Measurements from ENCODE around the gene TTYH1. TPM values are rescaled to one million over a fixed set of nuclear protein-coding genes. Genes with fewer than 3 reads are reported as not detected.
A peak's percentile ranks its signal among the peaks of the same experiment; 100 is the strongest.

The TTYH1 gene
- total and polyA plus RNA-seq, 2 of the 8 experiments (the other 6 are each of a cell fraction or from before 2014, with no cell fraction given): 26.7 to 46.5 TPM

DNA sequence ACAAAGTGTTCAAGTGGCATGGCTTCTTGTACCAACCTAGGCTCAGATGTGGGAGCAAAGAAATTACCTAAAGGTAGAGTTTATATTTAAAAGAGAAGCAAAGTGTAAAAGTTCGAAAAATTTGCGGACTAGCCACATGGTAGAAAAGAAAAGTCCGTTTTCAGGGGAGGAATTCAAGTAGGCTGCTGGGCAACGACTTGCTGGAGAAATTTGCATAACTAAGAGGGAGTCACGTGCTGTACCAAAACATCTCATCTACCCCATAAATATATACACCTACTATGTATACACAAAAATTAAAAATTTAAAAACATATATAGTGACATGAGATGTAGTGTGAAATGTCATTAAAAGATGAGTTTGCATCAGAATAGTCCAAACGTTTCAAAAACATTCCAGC, 48.5 kb upstream of the TTYH1 start:
- FAIRE-seq (no peak), DNase-seq (ENCODE audit: low read depth in 1 of 2, low spot score in 2 of 2) (no peak)
- no peaks in the 10 kb centered on the region for H3K27me3 ChIP-seq (replicated peaks in 1 of 4; ENCODE audit: control insufficient read depth in 3 of 4, extremely low read depth in 1 of 4, insufficient read depth in 3 of 4, low read length in 3 of 4)
- H4K8ac ChIP-seq (ENCODE audit: extremely low read depth, insufficient read depth, low read length): no peak overlapping the region
- no peaks in the 10 kb centered on the region for H3K9me3 ChIP-seq (ENCODE audit: insufficient read depth in 2 of 2, low read depth in 1 of 2, low read length in 1 of 2)
- H4K5ac ChIP-seq (ENCODE audit: insufficient read length, low read depth, low read length): no peak overlapping the region
- H2BK20ac ChIP-seq (ENCODE audit: low read length): no peak overlapping the region
- H3K56ac ChIP-seq (replicated peaks; ENCODE audit: insufficient read length, low read depth, low read length): no peak overlapping the region
- H3K4me1 ChIP-seq (replicated peaks in 1 of 4; ENCODE audit: control insufficient read depth in 3 of 4, insufficient read depth in 4 of 4, low read length in 3 of 4): peaks cover 0 to 3% (median 0%) of the 10 kb centered on the region in 4 experiments; a peak in 1 of 7 replicates
- H3K23ac ChIP-seq (ENCODE audit: insufficient read length): no peak overlapping the region
- no peak overlapping the region for H2AFZ ChIP-seq (ENCODE audit: low read length)
- 47% methylated on average over 6 of the region's 6 CpGs; no CpG with 5 or more reads in 1 of the 2 experiments for WGBS, 2 experiments (ENCODE audit: extremely low coverage in 1 of 2, insufficient coverage in 1 of 2, insufficient read length in 1 of 2, insufficient replicate concordance in 2 of 2, low coverage in 1 of 2, low lambda C conversion rate in 2 of 2, missing lambda C conversion rate in 1 of 2)
- no peaks in the 10 kb centered on the region for H3K36me3 ChIP-seq (ENCODE audit: control insufficient read depth in 2 of 4, insufficient read depth in 4 of 4, low read length in 3 of 4)
- no peak overlapping the region for H4K91ac ChIP-seq (replicated peaks; ENCODE audit: insufficient read length, low read length)
- no peak overlapping the region for H3K18ac ChIP-seq (ENCODE audit: extremely low read depth, low read length)
- H4K20me1 ChIP-seq (replicated peaks in 1 of 2; ENCODE audit: control insufficient read depth in 1 of 2, insufficient read depth in 2 of 2, low read length in 2 of 2): no peaks in the 10 kb centered on the region
- no peak overlapping the region for H2BK120ac ChIP-seq (replicated peaks; ENCODE audit: low read depth, low read length)
- ChIA-PET CTCF (ENCODE audit: partially characterized antibody) (interaction anchor here (6.1 kb wide), 1 partner anchor 23 kb away, joined by 39 read pairs; no protein-coding TSS in a partner anchor), POLR2A (ENCODE audit: partially characterized antibody) (interaction anchor here (1.5 kb wide), 1 partner anchor 25 kb away, joined by 3 read pairs; no protein-coding TSS in a partner anchor)
- no peaks in the 10 kb centered on the region for H3K23me2 ChIP-seq (ENCODE audit: low read depth, low read length)
- no peak overlapping the region for H3K4ac ChIP-seq (replicated peaks; ENCODE audit: insufficient read length, low read depth, low read length)
- no peaks in the 10 kb centered on the region for H3K79me2 ChIP-seq (ENCODE audit: control insufficient read depth in 1 of 2, insufficient read depth in 2 of 2, low read length in 2 of 2)
- H2AK5ac ChIP-seq (ENCODE audit: low read depth, low read length): peak overlapping the region; percentile 60; the same call in 1 of the 2 replicates
- no peak overlapping the region for H3K4me3 ChIP-seq (ENCODE audit: extremely low read depth in 1 of 4, insufficient read depth in 2 of 4, low read depth in 3 of 4, low read length in 4 of 4)
- no peak overlapping the region for H2BK12ac ChIP-seq (ENCODE audit: low read depth, low read length)
- no peak overlapping the region for H3K27ac ChIP-seq (ENCODE audit: low read depth, low read length)
- H2BK15ac ChIP-seq (ENCODE audit: low read length): no peak overlapping the region
- H2BK5ac ChIP-seq (ENCODE audit: low read depth, low read length): no peak overlapping the region
- H3K9ac ChIP-seq (replicated peaks in 1 of 4; ENCODE audit: extremely low read depth in 1 of 4, low read depth in 3 of 4, low read length in 3 of 4): no peak overlapping the region
- H3K4me2 ChIP-seq (ENCODE audit: insufficient read depth in 1 of 2, low read depth in 2 of 2, low read length in 2 of 2): no peak overlapping the region
- H3K14ac ChIP-seq (ENCODE audit: insufficient read length): no peak overlapping the region
- no peaks in the 10 kb centered on the region for H3K79me1 ChIP-seq (ENCODE audit: low read depth, low read length)
- no peak for TF ChIP-seq TCF12 (IDR thresholded peaks at IDR 0.05; ENCODE audit: low read depth, low read length)
- TF ChIP-seq CBX8 (IDR thresholded peaks at IDR 0.05; ENCODE audit: borderline replicate concordance, low read depth, low read length): no peak
- TF ChIP-seq CEBPB (IDR thresholded peaks at IDR 0.05; ENCODE audit: low read depth, low read length): no peak
- no peak for TF ChIP-seq YY1 (IDR thresholded peaks at IDR 0.05; ENCODE audit: low read depth, low read length)
- no peak for TF ChIP-seq TAF1 (IDR thresholded peaks at IDR 0.05; ENCODE audit: low read depth, low read length)
- TF ChIP-seq RAD21 (IDR thresholded peaks at IDR 0.05 in 1 of 2, conservative IDR thresholded peaks at IDR 0.05 in 1 of 2; ENCODE audit: low read depth in 2 of 2, low read length in 2 of 2): no peak
- no peak for TF ChIP-seq CREB1 (IDR thresholded peaks at IDR 0.05)
- TF ChIP-seq POLR2AphosphoS5 (IDR thresholded peaks at IDR 0.05; ENCODE audit: low read depth, low read length): no peak
- no peak for TF ChIP-seq SIN3A (conservative IDR thresholded peaks at IDR 0.05 in 1 of 2, IDR thresholded peaks at IDR 0.05 in 1 of 2; ENCODE audit: low read depth in 1 of 2, low read length in 2 of 2)
- TF ChIP-seq TEAD4 (IDR thresholded peaks at IDR 0.05; ENCODE audit: low read depth, low read length): no peak
- no peak for TF ChIP-seq SIX5 (IDR thresholded peaks at IDR 0.05; ENCODE audit: low read depth, low read length)
- no peak for TF ChIP-seq SRF (IDR thresholded peaks at IDR 0.05; ENCODE audit: low read depth, low read length)
- TF ChIP-seq GTF2F1 (IDR thresholded peaks at IDR 0.05; ENCODE audit: borderline replicate concordance, low read depth, low read length): no peak

All from H1 (cell line).